Caki2 (cell line): ENCODE data around the gene XAGE1B. TPM values are rescaled to one million over a fixed set of nuclear protein-coding genes. Genes with fewer than 3 reads are reported as not detected.
"Not testable (repeated sequence)": the region's sequence is repeated elsewhere in the genome, so short reads cannot be mapped to it uniquely, and the experiment has no call there.

ENCODE experiments used
- DNase-seq: peaks from one replicate; pipeline ENCODE4 v3.0.0-alpha.2; 2015; ENCODE audit warnings: low read depth
- in situ Hi-C: cut with HindIII; loops from 2 replicates; pipeline ENCODE4 v1.10.0; 2016; ENCODE audit warnings: low sequenced_read_pairs, low pct_unique_long_range_greater_than_20kb, mixed read lengths
- total RNA-seq: library from RNA; depleted of rRNA; stranded (reverse); fragments of >200 nt; shearing (Covaris generic); gene quantifications from 2 replicates; pipeline ENCODE4 v1.2.3, GENCODE V29; 2014; ENCODE audit warnings: low replicate concordance; rRNA removed

XAGE1B gene, protein sequence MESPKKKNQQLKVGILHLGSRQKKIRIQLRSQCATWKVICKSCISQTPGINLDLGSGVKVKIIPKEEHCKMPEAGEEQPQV
- not detected in 2 replicates for total RNA-seq

GRCh38 chrX:52516987-52517325 is at the start of gene XAGE1B:
Gene XAGE1B (minus strand): TSS chrX:52517063. CDS start chrX:52515527, 1,536 bp downstream.
- in situ Hi-C loops, DNase-seq: not testable (repeated sequence)

GRCh38 chrX:52563105-52563504 is 46.2 kb upstream of the XAGE1B start:
- DNase-seq = no peak
- in situ Hi-C loops = no loop called here

- in situ Hi-C loops = no loop called here
- no peak for DNase-seq
Measured at GRCh38 chrX:52558140-52558539, 41.3 kb upstream of the XAGE1B start.

DNA sequence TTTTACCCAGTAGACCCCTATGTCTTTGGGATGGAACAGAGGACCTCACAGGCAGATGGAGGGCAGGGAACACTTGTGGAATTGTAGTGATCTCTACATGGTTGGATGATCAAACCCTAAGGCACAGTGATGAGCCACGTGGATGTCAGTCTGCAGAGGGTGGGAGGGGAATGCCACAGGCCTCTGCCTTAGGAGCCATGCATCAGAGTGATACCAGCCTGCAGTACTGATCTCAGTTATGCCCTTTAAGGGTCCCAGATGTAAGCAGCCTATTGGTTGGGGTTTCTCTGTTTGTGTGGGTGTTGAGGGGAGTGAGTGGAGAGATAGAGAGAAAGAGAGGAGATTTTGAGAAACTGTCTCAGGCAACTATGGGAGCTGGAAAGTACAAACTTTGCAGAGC is 39.9 kb upstream of the XAGE1B start:
- DNase-seq = no peak
- in situ Hi-C loops = no loop called here

DNA sequence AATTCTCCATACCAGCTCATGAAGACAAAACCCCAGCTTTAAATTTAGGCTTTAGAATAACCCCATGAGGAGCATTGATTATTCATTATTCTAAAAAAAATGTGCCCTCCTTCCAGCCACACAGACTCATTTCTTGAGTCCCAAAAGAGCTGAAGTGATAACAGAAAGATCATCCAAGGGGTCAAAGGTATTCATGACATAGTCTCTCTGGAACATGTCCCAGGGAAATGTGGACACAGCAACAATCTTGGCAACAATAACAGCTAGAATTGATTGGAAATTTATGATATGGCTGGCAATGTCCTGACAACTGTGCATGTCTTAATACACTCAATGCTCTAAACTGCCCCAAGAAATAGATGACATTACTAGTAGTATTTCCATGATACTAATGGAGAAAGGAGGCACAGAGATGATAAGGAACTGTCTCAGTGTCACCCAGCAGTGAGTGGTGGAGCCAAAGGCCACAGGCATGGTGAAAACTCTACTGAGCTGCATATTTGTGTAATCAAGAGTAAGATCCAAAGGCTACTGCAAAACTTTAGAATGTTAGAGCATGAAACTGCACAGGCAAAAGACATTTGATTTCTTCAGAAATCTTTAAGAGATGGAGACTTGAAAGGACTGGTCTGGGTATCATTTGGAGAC is 37.3 kb upstream of the XAGE1B start:
- in situ Hi-C loops = no loop called here

GRCh38 chrX:52548769-52549168 is 31.9 kb upstream of the XAGE1B start:
- DNase-seq, in situ Hi-C loops: not testable (repeated sequence)

More for the DNA sequence above, 37.3 kb upstream of the XAGE1B start:
- no peak for DNase-seq

GRCh38 chrX:52544147-52544840 is 27.4 kb upstream of the XAGE1B start:
- no peak for DNase-seq
- in situ Hi-C loops = no loop called here

GRCh38 chrX:52542311-52542710 is 25.4 kb upstream of the XAGE1B start:
- in situ Hi-C loops = no loop called here
- no peak for DNase-seq

- in situ Hi-C loops, DNase-seq: not testable (repeated sequence)
Measured at GRCh38 chrX:52541051-52541450, 24.2 kb upstream of the XAGE1B start.

DNA sequence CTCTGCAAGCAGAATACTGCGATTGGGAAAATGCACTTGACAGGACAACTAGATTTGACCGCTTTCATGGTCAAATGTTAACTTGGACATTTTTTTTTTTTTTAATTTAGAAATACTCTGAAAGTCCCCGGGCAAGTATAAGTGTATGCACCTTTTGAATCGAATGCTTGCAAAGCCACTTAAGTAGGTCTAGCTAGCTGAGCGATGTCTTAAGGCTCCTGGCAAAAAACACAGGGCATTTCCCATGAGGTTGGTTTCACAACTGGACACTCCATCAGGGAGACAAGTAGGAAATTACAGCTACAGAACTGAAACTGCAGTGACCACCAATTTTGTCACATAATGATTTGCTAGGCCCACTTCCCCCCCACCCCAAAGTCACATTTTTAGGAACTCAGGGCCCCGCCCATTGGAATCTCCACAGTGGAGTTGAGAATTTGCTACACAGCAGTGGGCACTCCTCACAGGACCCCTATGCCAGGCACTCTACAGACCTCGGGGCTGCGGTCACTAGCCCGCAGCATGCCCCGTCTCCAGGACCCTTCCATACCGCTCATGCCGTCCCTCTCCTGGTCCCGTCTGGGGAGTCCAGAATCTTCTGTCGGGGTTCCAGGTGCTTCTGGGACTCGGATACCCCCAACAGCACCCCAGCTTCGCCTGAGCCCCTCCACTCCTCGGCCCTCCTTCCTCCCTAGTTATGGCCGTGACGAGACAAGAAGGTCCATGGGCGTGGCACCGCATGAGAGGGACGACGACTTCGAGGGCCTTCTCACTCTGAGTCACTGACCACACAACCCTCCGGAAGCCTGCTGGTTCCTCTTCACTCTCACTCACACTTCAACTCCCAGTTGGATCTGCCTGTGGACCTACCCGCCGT is 515 bp downstream of the XAGE1B start:
- in situ Hi-C loops, DNase-seq: not testable (repeated sequence)

DNA sequence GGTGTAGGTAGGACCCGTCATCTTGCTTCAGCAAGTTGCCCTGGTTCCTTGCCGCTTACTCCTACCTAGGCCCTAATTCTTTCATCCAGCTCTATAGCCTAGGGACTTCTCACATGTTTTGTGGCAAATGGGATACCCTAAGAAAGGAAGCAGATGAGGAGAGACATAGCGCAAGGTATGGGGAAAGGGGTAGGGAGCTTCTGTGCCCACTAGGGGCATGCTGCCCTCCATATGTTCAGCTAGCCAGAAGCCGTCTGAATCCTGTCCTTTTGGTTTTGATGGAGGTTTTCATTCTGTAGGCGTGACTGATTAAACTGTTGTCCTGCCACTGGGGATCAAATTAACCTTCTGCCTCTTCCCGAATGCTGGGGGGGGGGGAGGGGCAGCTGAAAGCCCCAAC is 5.7 kb downstream of the XAGE1B start:
- in situ Hi-C loops, DNase-seq: not testable (repeated sequence)

GRCh38 chrX:52509916-52510315 is 6.9 kb downstream of the XAGE1B start:
- in situ Hi-C loops = no loop called here
- DNase-seq = no peak

DNA sequence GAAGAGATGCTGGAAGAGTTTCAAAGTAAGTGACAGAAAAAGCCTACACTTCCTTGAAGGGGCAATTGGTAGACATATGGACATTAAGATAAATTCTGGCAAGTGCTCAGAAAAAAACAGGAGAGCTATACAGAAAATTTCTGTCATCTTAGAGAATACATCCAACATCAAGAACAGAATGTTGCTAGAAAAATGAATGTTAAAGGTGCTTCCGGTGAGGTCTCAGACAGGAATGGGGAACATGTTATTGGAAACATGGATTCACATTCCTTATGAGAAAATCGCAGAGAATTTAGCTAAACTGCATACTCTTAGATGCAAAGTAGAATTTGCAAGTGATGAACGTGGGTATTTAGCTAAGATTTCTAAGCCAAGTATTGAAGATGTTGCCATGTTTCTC is 9.5 kb downstream of the XAGE1B start:
- in situ Hi-C loops = no loop called here
- no peak for DNase-seq

GRCh38 chrX:52504551-52504950 is 12.3 kb downstream of the XAGE1B start:
- in situ Hi-C loops = no loop called here
- no peak for DNase-seq

- in situ Hi-C loops, DNase-seq: not testable (repeated sequence)
Measured at GRCh38 chrX:52501362-52501761, 15.5 kb downstream of the XAGE1B start.

DNA sequence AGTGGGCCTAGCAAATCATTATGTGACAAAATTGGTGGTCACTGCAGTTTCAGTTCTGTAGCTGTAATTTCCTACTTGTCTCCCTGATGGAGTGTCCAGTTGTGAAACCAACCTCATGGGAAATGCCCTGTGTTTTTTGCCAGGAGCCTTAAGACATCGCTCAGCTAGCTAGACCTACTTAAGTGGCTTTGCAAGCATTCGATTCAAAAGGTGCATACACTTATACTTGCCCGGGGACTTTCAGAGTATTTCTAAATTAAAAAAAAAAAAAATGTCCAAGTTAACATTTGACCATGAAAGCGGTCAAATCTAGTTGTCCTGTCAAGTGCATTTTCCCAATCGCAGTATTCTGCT is 20.5 kb downstream of the XAGE1B start:
- in situ Hi-C loops, DNase-seq: not testable (repeated sequence)

DNA sequence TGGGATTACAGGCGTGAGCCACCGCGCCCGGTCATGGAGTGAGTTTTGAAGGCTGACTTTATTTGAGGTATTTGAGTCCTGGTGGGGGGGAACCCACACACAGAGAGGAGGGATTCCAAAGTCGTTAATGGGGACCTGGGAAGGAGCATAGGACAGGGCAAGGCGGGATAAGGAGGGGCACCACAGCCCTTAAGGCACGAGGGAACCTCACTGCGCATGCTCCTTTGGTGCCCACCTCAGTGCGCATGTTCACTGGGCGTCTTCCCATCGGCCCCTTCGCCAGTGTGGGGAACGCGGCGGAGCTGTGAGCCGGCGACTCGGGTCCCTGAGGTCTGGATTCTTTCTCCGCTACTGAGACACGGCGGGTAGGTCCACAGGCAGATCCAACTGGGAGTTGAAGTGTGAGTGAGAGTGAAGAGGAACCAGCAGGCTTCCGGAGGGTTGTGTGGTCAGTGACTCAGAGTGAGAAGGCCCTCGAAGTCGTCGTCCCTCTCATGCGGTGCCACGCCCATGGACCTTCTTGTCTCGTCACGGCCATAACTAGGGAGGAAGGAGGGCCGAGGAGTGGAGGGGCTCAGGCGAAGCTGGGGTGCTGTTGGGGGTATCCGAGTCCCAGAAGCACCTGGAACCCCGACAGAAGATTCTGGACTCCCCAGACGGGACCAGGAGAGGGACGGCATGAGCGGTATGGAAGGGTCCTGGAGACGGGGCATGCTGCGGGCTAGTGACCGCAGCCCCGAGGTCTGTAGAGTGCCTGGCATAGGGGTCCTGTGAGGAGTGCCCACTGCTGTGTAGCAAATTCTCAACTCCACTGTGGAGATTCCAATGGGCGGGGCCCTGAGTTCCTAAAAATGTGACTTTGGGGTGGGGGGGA is 21.1 kb downstream of the XAGE1B start, which contains the start of gene XAGE1A:
Gene XAGE1A, plus strand, starts transcription at position 264 of the 874 bp plus-strand sequence. CDS start 1,554 bp downstream, outside the sequence.
- in situ Hi-C loops, DNase-seq: not testable (repeated sequence)

GRCh38 chrX:52471301-52471700 is 45.6 kb downstream of the XAGE1B start:
- in situ Hi-C loops, DNase-seq: not testable (repeated sequence)
